ENCODE data around the gene ERVFRD-1. TPM values are rescaled to one million over a fixed set of nuclear protein-coding genes. Genes with fewer than 3 reads are reported as not detected.

ERVFRD-1 gene
- total and polyA plus RNA-seq, 4 donors, result 0.06 to 0.26 (median 0.13) TPM

DNA sequence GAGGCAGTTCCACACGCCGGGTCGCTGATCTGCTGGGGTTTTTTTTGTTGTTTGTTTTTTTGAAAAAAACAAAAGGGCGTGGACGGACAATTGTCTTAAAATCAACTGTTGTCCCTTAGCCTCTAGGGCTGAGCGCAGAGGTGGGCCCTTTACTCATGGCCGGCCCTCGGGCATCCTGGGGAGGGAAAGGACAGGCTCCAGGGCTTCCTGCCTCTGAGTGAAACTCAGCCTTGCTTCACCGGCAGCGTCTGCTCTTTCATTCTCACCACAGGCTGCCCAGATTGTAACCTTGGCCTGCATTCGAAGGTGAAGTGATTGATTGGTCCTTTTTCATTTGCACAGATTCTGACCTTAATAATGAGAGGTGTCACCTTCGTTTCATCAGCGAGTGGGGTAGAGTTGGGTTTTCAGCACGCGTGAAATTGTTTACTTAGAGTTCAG is 17.1 kb downstream of the ERVFRD-1 start:
- DNase-seq, result peak; percentile 44 to 65 (median 44)
- peaks cover 0 to 10% (median 5%) of the 10 kb centered on the region in 5 donors for H3K4me1 ChIP-seq (ENCODE audit: control insufficient read depth in 5 of 5, insufficient read depth in 5 of 5, low read length in 5 of 5)
- H3K9ac ChIP-seq (ENCODE audit: insufficient read depth in 1 of 2, low read length in 2 of 2), result peak overlapping the region; percentile 14 to 45
- peaks cover 0 to 3% (median 0%) of the 10 kb centered on the region in 4 donors for H3K36me3 ChIP-seq (ENCODE audit: control insufficient read depth in 4 of 4, insufficient read depth in 4 of 4, low read length in 4 of 4)
- no peaks in the 10 kb centered on the region for H3K27me3 ChIP-seq (ENCODE audit: control insufficient read depth in 3 of 3, insufficient read depth in 3 of 3, low read length in 2 of 3)
- ATAC-seq (ENCODE audit: insufficient read depth, low FRiP score), result no peak
- 0% methylated on average over 15 of the region's 15 CpGs for WGBS, 2 donors
- peak overlapping the region; percentile 94 to 99 for H3K27ac ChIP-seq (ENCODE audit: low read depth in 1 of 2, low read length in 1 of 2)
- peak overlapping the region; percentile 91 for H3K4me3 ChIP-seq
- TF ChIP-seq, protein P1, sequence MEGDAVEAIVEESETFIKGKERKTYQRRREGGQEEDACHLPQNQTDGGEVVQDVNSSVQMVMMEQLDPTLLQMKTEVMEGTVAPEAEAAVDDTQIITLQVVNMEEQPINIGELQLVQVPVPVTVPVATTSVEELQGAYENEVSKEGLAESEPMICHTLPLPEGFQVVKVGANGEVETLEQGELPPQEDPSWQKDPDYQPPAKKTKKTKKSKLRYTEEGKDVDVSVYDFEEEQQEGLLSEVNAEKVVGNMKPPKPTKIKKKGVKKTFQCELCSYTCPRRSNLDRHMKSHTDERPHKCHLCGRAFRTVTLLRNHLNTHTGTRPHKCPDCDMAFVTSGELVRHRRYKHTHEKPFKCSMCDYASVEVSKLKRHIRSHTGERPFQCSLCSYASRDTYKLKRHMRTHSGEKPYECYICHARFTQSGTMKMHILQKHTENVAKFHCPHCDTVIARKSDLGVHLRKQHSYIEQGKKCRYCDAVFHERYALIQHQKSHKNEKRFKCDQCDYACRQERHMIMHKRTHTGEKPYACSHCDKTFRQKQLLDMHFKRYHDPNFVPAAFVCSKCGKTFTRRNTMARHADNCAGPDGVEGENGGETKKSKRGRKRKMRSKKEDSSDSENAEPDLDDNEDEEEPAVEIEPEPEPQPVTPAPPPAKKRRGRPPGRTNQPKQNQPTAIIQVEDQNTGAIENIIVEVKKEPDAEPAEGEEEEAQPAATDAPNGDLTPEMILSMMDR (IDR thresholded peaks at IDR 0.05; ENCODE audit: control extremely low read depth, extremely low read depth), result no peak
- H3K9me3 ChIP-seq (ENCODE audit: control insufficient read depth in 4 of 4, insufficient read depth in 3 of 4, low read length in 3 of 4), result no peaks in the 10 kb centered on the region

DNA sequence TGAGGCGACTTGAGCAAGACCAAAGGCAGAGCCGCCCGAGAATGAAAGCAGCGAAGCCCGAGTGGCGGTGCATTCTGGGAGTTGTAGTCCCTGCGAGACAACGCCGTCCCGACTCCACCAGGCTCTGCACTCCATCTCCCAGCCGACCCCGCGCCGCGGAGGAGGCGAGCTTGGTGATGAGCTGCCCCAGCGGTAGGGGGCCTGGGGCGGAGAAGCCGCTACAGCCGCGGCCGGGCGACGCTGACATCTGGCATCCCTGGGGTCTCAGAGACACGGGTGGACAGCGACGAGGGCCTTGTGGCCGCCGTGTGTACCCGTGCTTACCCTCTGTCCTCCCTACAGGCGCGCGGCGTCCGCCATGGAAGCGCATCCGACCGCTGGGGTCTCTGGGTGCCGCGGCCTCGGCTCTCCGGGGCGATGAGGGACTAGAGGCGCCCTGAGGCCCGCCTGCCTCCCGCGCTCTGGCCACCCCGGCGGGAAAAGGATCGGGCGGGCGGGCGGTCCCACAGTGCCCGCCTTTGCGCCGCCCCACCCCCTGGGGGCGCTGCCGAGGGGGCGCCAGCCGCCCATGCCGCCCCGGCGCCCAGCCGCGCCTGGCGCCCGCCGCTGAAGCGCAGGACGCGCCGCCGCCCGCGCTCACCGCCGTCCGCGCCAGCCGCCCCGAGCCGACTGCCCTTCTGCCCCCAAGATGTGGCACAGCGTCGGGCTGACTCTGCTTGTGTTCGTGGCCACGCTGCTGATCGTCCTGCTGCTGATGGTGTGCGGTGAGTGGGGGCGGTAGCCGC is 17.7 kb downstream of the ERVFRD-1 start, which contains the start of gene SMIM13:
Gene SMIM13, plus strand, starts transcription at position 209 of the 785 bp plus-strand sequence. Its CDS starts 480 bp downstream, at position 689.
- Histone ChIP-seq H3K4me1 (ENCODE audit: control insufficient read depth in 5 of 5, insufficient read depth in 5 of 5, low read length in 5 of 5) (peaks cover 0 to 10% (median 5%) of the 10 kb centered on the region in 5 donors), H3K9me3 (ENCODE audit: control insufficient read depth in 4 of 4, insufficient read depth in 3 of 4, low read length in 3 of 4) (no peaks in the 10 kb centered on the region), H3K4me3 (peak within 1 kb of the TSS; percentile 91), H3K27ac (ENCODE audit: low read depth in 1 of 2, low read length in 1 of 2) (peak within 1 kb of the TSS; percentile 98 to 99), H3K27me3 (ENCODE audit: control insufficient read depth in 3 of 3, insufficient read depth in 3 of 3, low read length in 2 of 3) (no peaks in the 10 kb centered on the region), H3K9ac (ENCODE audit: insufficient read depth in 1 of 2, low read length in 2 of 2) (peak within 1 kb of the TSS; percentile 80 to 91), H3K36me3 (ENCODE audit: control insufficient read depth in 4 of 4, insufficient read depth in 4 of 4, low read length in 4 of 4) (peaks cover 0 to 3% (median 0%) of the 10 kb centered on the region in 4 donors)
- DNase-seq (peak; percentile 98 to 99 (median 99)), ATAC-seq (ENCODE audit: insufficient read depth, low FRiP score) (peak; percentile 97)
- TF ChIP-seq, protein P1 (IDR thresholded peaks at IDR 0.05; ENCODE audit: control extremely low read depth, extremely low read depth), result peak; percentile 10
- WGBS, 2 donors, result 0 to 1% methylated on average over 47 to 90 of the region's 90 CpGs

DNA sequence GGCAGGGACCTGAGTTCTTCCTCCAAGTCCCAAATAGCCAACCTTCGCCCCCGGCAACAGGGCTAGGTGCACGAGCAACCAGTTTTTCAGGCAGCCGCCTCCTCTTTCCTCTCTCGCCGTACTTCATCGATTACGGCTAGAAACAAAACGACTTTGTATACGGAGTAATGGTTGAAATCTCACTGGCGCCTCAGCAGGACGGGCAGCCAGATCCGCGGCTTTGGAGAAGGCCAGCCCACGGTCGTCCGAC is 18.2 kb downstream of the ERVFRD-1 start:
- peak overlapping the region; percentile 98 to 99 for H3K27ac ChIP-seq (ENCODE audit: low read depth in 1 of 2, low read length in 1 of 2)
- no peaks in the 10 kb centered on the region for H3K9me3 ChIP-seq (ENCODE audit: control insufficient read depth in 4 of 4, insufficient read depth in 3 of 4, low read length in 3 of 4)
- peaks cover 0 to 10% (median 5%) of the 10 kb centered on the region in 5 donors for H3K4me1 ChIP-seq (ENCODE audit: control insufficient read depth in 5 of 5, insufficient read depth in 5 of 5, low read length in 5 of 5)
- WGBS, 2 donors, result 0 to 1% methylated on average over 17 of the region's 17 CpGs
- no peak for ATAC-seq (ENCODE audit: insufficient read depth, low FRiP score)
- DNase-seq, result no peak
- H3K4me3 ChIP-seq, result peak overlapping the region; percentile 91
- H3K36me3 ChIP-seq (ENCODE audit: control insufficient read depth in 4 of 4, insufficient read depth in 4 of 4, low read length in 4 of 4), result peaks cover 0 to 3% (median 0%) of the 10 kb centered on the region in 4 donors
- H3K27me3 ChIP-seq (ENCODE audit: control insufficient read depth in 3 of 3, insufficient read depth in 3 of 3, low read length in 2 of 3), result no peaks in the 10 kb centered on the region
- H3K9ac ChIP-seq (ENCODE audit: insufficient read depth in 1 of 2, low read length in 2 of 2), result peak overlapping the region; percentile 26 to 88
- TF ChIP-seq, protein P1 (IDR thresholded peaks at IDR 0.05; ENCODE audit: control extremely low read depth, extremely low read depth), result no peak
